GM19351 (cell line): ENCODE data around the gene MIA2.
"Not testable (repeated sequence)": the region's sequence is repeated elsewhere in the genome, so short reads cannot be mapped to it uniquely, and the experiment has no call there.

Experiments
- ATAC-seq: cut with Tn5 transposase; IDR thresholded peaks from one replicate; pipeline ENCODE4 v1.9.1; 2021; ENCODE audit warnings: mild to moderate bottlenecking, moderate library complexity; ENCODE audit not compliant: unreplicated experiment

Gene MIA2

DNA sequence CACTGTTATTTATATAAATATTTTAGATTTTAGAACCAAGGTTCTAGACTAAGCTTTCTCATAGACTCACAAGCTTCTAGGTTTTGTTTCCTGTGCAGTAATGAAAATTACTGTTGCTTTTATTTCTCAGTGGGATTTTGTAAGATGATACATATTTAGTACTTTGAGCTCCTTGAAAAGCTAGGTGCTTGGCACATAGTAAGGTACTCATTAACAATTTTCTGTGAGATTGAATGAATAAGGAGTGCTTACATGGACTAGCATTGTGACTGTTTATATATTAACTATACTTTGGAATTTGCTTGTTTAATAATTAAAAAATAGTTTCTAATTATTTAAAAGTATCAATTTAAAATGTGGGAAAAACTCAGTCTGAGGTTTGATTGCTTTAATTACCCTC is 85.7 kb downstream of the MIA2 start:
- no peak for ATAC-seq

GRCh38 chr14:39320318-39320717 is 86.6 kb downstream of the MIA2 start:
- ATAC-seq, result no peak

DNA sequence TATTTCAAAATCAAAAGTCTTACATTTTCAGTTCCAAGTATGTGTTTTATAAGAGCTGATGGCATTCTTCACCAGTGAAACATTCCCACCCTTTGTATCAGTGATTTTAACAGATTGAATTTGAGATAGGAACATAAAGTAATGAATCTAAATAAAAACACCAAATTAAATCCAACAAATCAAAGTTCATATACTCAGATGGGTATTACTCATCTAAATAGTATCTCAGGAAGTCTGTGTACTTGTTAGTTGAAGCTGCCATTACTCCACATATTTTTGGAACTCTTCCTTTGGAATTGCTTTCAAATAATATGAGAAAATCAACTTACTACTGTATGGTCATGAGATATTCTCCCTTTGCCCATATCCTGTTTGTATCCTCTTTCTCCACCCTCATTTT is 89.1 kb downstream of the MIA2 start:
- ATAC-seq, result no peak

- ATAC-seq, result no peak
These were observed 90.4 kb downstream of the MIA2 start for GRCh38 chr14:39324097-39324496.

- ATAC-seq, result no peak
These were observed 105.3 kb downstream of the MIA2 start for GRCh38 chr14:39339003-39339402.

DNA sequence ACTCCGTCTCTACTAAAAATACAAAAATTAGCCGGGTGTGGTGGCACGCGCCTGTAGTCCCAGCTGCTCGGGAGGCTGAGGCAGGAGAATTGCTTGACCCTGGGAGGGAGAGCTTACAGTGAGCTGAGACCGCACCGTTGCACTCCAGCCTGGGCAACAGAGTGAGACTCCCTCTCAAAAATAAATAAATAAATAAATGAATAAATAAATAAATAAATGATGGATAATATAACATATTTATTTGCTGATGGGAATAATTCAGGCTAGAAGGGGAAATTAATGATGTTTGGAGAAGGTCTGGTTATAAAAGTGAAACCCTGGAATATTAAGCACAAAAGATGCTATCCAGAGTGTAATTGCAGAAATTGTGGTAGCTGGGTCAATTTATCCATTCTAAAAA is 107.4 kb downstream of the MIA2 start:
- ATAC-seq, result not testable (repeated sequence)

DNA sequence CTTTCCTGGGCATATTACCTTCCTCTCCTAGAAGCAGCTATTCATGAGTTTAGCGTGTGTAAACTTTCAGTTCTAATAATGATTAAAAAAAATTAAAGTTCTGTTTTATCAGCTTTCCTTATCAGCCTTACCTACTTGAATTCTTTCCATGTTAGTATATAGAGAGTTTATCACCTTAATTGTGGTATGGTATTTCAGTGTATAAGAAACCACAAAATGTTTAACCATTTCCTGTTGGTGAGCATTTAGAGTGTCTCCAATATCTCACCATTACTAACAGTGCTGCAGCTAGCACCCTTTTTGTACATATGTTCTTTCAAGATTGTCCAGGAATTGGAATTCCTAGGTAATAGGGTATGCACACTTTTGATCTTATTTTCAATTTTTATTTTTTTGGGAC is 109.1 kb downstream of the MIA2 start:
- ATAC-seq, result peak; percentile 53

DNA sequence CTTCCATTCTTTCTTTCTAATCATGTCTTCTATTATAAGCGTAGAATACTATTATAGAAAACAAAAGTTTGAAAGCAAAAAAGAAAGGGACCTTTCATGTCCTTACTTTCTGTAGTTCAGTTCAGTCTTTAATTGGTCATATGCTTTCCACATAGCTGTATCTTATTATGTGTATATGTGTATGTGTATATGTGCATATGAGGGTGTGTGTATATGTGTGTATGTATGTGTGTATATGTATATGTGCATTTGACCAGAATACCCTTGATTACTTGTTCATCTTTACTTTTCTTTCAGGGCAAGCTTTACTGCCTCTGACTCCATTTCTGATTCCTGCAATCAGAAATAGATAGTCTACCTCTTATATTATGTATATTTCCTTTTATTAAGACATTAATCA is 109.9 kb downstream of the MIA2 start:
- no peak for ATAC-seq

- ATAC-seq, result no peak
These were observed 117.2 kb downstream of the MIA2 start for GRCh38 chr14:39350866-39351265.

- no peak for ATAC-seq
These were observed 118.0 kb downstream of the MIA2 start for GRCh38 chr14:39351708-39352107.

- ATAC-seq, result not testable (repeated sequence)
These were observed 125.4 kb downstream of the MIA2 start for GRCh38 chr14:39359069-39359468.

GRCh38 chr14:39360316-39360715 is 126.6 kb downstream of the MIA2 start:
- no peak for ATAC-seq

- ATAC-seq, result not testable (repeated sequence)
These were observed 127.8 kb downstream of the MIA2 start for GRCh38 chr14:39361556-39361955.

GRCh38 chr14:39364509-39364908 is 130.8 kb downstream of the MIA2 start:
- ATAC-seq, result no peak

- no peak for ATAC-seq
These were observed 131.6 kb downstream of the MIA2 start for GRCh38 chr14:39365354-39365753.

GRCh38 chr14:39366460-39367386 is 133.0 kb downstream of the MIA2 start:
- no peak for ATAC-seq

- no peak for ATAC-seq
These were observed 133.7 kb downstream of the MIA2 start for GRCh38 chr14:39367387-39367751.

DNA sequence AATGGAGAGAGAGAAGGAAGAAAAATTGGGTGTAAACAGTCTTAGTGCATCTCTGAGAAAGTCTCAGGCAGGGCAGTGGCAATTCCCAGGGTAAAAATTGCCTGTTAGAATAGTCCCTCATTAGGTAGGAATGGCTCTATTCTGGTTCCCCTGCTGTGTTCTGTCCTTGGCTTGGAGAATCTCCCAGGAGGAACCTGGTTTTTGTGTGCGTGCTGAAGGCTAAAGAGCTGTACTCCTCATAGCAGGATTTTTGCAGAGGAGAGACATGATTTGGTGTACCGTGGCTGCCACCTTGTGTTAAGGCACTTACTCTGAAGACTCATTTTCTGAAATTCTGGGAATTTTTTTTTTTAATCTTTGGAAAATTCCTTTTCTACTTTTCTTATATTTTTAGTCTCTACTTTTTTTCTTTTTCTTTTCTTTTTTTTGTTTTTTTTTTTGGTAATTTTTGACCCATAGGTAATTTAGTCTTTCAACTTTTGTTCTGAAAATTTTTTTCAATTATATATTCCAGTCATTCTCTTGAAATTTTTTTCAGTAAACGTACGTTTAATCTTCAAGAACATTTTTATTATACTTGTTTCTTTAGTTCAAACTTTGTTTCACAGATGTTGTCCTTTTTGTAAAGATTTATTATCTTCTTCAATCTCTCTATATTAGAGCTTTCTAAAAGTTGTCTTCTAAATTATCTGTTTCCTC is 134.7 kb downstream of the MIA2 start:
- ATAC-seq, result no peak

GRCh38 chr14:39369029-39369428 is 135.3 kb downstream of the MIA2 start:
- no peak for ATAC-seq

DNA sequence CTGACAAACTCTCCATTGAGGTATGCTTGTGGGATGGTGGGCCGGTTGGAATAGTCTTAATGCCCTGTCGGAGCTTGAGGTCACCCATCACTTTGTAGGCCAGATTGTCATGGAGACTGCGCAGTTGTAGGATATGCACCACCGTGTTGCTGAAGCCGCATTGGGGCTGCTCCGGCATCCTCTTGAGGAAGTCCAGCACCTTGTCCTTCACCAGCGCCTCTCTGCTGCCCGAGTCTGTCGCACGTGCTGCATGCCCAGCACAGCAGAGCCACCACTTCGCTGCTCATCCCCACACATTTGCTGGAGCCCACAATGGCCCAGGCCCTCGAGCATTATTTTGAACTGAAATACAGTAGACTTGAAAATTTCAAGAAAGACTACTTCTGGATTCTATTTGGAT is 136.7 kb downstream of the MIA2 start:
- ATAC-seq, result no peak

- no peak for ATAC-seq
These were observed 138.9 kb downstream of the MIA2 start for GRCh38 chr14:39372656-39373055.

- no peak for ATAC-seq
These were observed 141.1 kb downstream of the MIA2 start for GRCh38 chr14:39374851-39375250.
